HepG2 (cell line): Measurements from ENCODE around the gene RASD1. TPM values are rescaled to one million over a fixed set of nuclear protein-coding genes. Genes with fewer than 3 reads are reported as not detected.

Experiments
- AGO1 ChIP-seq: fragments of 200-400 bp; formaldehyde crosslinking; IDR thresholded peaks from 2 replicates; pipeline ENCODE4 v1.6.1; 2017; ENCODE audit warnings: mild to moderate bottlenecking, low read depth, low read length, moderate library complexity; ENCODE audit not compliant: poor library complexity, severe bottlenecking
- CBX5 ChIP-seq: sonication (generic); formaldehyde crosslinking; IDR thresholded peaks from 2 replicates; pipeline ENCODE4 v1.4.0; 2020; ENCODE audit warnings: missing genetic modification reagents, borderline replicate concordance
- EZH2 ChIP-seq: conservative IDR thresholded peaks from 2 replicates; pipeline ENCODE4 v1.6.1; 2012; ENCODE audit warnings: mild to moderate bottlenecking, low read depth, low read length, moderate library complexity
- KMT2A ChIP-seq: sonication (generic); formaldehyde crosslinking; IDR thresholded peaks from 2 replicates; pipeline ENCODE4 v1.4.0; 2020; ENCODE audit warnings: missing genetic modification reagents
- MAFG ChIP-seq: sonication (generic); formaldehyde crosslinking; IDR thresholded peaks from 2 replicates; pipeline ENCODE4 v1.5.1; 2020; ENCODE audit warnings: mild to moderate bottlenecking, missing genetic modification reagents
- MED8 ChIP-seq: sonication (generic); formaldehyde crosslinking; IDR thresholded peaks from 2 replicates; pipeline ENCODE4 v1.8.1; 2023; ENCODE audit warnings: mild to moderate bottlenecking, missing genetic modification reagents; ENCODE audit not compliant: insufficient replicate concordance
- MIER2 ChIP-seq: IDR thresholded peaks from 2 replicates; pipeline ENCODE4 v1.6.1; 2016; ENCODE audit warnings: missing biosample characterization, missing genetic modification reagents
- PBX2 ChIP-seq: IDR thresholded peaks from 2 replicates; pipeline ENCODE4 v1.6.1; 2016; ENCODE audit warnings: control low read depth
- SOX5 ChIP-seq: IDR thresholded peaks from 2 replicates; pipeline ENCODE4 v1.6.1; 2016; ENCODE audit warnings: borderline replicate concordance
- THRA ChIP-seq: sonication (generic); formaldehyde crosslinking; IDR thresholded peaks from 2 replicates; pipeline ENCODE4 v1.4.0; 2020; ENCODE audit warnings: missing genetic modification reagents, borderline replicate concordance
- TOPORS ChIP-seq: sonication (generic); formaldehyde crosslinking; IDR thresholded peaks from 2 replicates; pipeline ENCODE4 v1.8.0; 2023; ENCODE audit warnings: mild to moderate bottlenecking, missing genetic modification reagents
- YY1 ChIP-seq: IDR thresholded peaks from 2 replicates; pipeline ENCODE4 v1.6.1; 2011; ENCODE audit warnings: low read length, low read depth, moderate library complexity, mild to moderate bottlenecking; ENCODE audit not compliant: insufficient read depth, insufficient replicate concordance
- ZBTB26 ChIP-seq: IDR thresholded peaks from 2 replicates; pipeline ENCODE4 v1.6.1; 2016; ENCODE audit warnings: missing compliant biosample characterization, missing genetic modification reagents, borderline replicate concordance
- ZBTB37 ChIP-seq: sonication (generic); formaldehyde crosslinking; IDR thresholded peaks from 2 replicates; pipeline ENCODE4 v1.4.0; 2020; ENCODE audit warnings: mild to moderate bottlenecking, missing genetic modification reagents
- ZKSCAN8 ChIP-seq: IDR thresholded peaks from 2 replicates; pipeline ENCODE4 v1.6.1; 2016; ENCODE audit warnings: borderline replicate concordance, missing genetic modification reagents, missing compliant biosample characterization
- ZNF354B ChIP-seq: sonication (generic); formaldehyde crosslinking; IDR thresholded peaks from 2 replicates; pipeline ENCODE4 v1.8.0; 2022; ENCODE audit warnings: mild to moderate bottlenecking, missing genetic modification reagents
- ZNF441 ChIP-seq: sonication (generic); formaldehyde crosslinking; IDR thresholded peaks from 2 replicates; pipeline ENCODE4 v1.7.0; 2021; ENCODE audit warnings: missing genetic modification reagents, borderline replicate concordance
- ZNF501 ChIP-seq: sonication (generic); formaldehyde crosslinking; IDR thresholded peaks from 2 replicates; pipeline ENCODE4 v1.5.1; 2020; ENCODE audit warnings: mild to moderate bottlenecking, moderate library complexity, missing genetic modification reagents
- ZNF720 ChIP-seq: sonication (generic); formaldehyde crosslinking; IDR thresholded peaks from 2 replicates; pipeline ENCODE4 v1.4.0; 2020; ENCODE audit warnings: missing genetic modification reagents
- ZSCAN5A ChIP-seq: sonication (generic); formaldehyde crosslinking; IDR thresholded peaks from 2 replicates; pipeline ENCODE4 v1.8.0; 2022; ENCODE audit warnings: mild to moderate bottlenecking, missing genetic modification reagents, borderline replicate concordance
- polyA plus RNA-seq, 8 experiments: library from polyadenylated mRNA; depleted of rRNA in 3 of 8; stranded (reverse) in 7 of 8; unstranded in 1 of 8; fragments of >200 nt; fragmentation: Illumina TruSeq in 4 of 8; extraction: Trizol in 4 of 8; gene quantifications; 2 replicates each; pipeline versions ENCODE4 v1.2.1 to v1.2.3, GENCODE V29; 2011 to 2016; ENCODE audit warnings: low read depth in 4 of 8, missing spikeins in 1 of 8, mixed read lengths in 1 of 8; ENCODE audit not compliant: insufficient read depth in 1 of 8
- total RNA-seq, 5 experiments: library from RNA; depleted of rRNA; stranded (reverse); fragments of >200 nt; fragmentation: Illumina TruSeq; extraction: Trizol; gene quantifications; 2 replicates each; pipeline ENCODE4 v1.2.3, GENCODE V29; 2016; ENCODE audit warnings: low read depth in 1 of 5
- TF ChIP-seq, protein P1 (sequence below): IDR thresholded peaks from 2 replicates; pipeline ENCODE4 v1.6.1; 2012; ENCODE audit warnings: inconsistent platforms
- TF ChIP-seq, protein P2 (sequence below): sonication (generic); formaldehyde crosslinking; IDR thresholded peaks from 2 replicates; pipeline ENCODE4 v1.8.1; 2023; ENCODE audit warnings: missing genetic modification reagents, inconsistent platforms, borderline replicate concordance

The RASD1 gene
- total and polyA plus RNA-seq, 2 of the 13 experiments (the other 11 are each of a cell fraction or from before 2014, with no cell fraction given) = 1.6 to 4.2 TPM

DNA sequence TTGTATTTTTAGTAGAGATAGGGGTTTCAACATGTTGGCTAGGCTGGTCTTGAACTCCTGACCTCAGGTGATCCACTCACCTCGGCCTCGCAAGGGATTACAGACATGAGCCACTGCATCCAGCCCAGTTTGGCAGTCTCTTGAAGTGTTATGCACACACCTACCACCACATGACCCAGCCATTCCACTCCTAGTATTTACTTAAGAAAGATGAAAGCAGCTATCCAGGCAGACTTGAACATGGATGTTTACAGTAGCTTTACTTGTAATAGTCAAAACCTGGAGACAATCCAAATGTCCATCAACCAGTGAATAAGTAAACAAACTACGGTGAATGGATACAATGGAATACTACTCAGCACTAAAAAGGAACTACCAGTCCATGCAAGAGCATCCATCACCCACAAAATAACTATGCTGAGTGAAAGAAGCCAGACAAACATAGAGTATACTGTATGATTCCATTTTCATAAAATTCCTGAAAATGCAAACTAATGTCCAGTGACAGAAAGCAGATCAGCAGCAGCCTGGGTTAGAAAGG is 37.8 kb upstream of the RASD1 start (continued):
- TF ChIP-seq THRA (CRISPR knock-in tag) (peak; percentile 96), SOX5 (CRISPR knock-in tag) (peak; percentile 96), YY1 (no peak), ZBTB37 (CRISPR knock-in tag) (peak; percentile 89), ZNF354B (no peak), ZBTB26 (CRISPR knock-in tag) (no peak), TOPORS (CRISPR knock-in tag) (no peak), MAFG (CRISPR knock-in tag) (no peak), MIER2 (CRISPR knock-in tag) (peak; percentile 51; the same call in 1 of the 2 replicates), ZNF441 (CRISPR knock-in tag) (peak; percentile 76), ZNF501 (CRISPR knock-in tag) (0 out of 2 replicates have a peak, but pooled peaks have one; percentile 63), CBX5 (CRISPR knock-in tag) (peak; percentile 85; the same call in 1 of the 2 replicates), PBX2 (CRISPR knock-in tag) (peak; percentile 81), ZKSCAN8 (CRISPR knock-in tag) (peak; percentile 90; the same call in 1 of the 2 replicates), AGO1 (no peak), ZNF720 (no peak), EZH2 (no peak), MED8 (CRISPR knock-in tag) (peak; percentile 64), KMT2A (CRISPR knock-in tag) (no peak), ZSCAN5A (no peak)
- TF ChIP-seq, protein P1, sequence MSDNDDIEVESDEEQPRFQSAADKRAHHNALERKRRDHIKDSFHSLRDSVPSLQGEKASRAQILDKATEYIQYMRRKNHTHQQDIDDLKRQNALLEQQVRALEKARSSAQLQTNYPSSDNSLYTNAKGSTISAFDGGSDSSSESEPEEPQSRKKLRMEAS = peak; percentile 71
- TF ChIP-seq, protein P2, sequence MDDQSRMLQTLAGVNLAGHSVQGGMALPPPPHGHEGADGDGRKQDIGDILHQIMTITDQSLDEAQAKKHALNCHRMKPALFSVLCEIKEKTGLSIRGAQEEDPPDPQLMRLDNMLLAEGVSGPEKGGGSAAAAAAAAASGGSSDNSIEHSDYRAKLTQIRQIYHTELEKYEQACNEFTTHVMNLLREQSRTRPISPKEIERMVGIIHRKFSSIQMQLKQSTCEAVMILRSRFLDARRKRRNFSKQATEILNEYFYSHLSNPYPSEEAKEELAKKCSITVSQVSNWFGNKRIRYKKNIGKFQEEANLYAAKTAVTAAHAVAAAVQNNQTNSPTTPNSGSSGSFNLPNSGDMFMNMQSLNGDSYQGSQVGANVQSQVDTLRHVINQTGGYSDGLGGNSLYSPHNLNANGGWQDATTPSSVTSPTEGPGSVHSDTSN (CRISPR knock-in tag) = no peak
